H9 (cell line): ENCODE results near the gene TINAG. TPM values are rescaled to one million over a fixed set of nuclear protein-coding genes. Genes with fewer than 3 reads are reported as not detected.

Experiments
- DNase-seq: peaks from one replicate; pipeline ENCODE4 v3.0.0-alpha.2; 2017
- H2AFZ ChIP-seq: one replicate; pipeline ENCODE4 v1.6.1; 2013; ENCODE audit warnings: mild to moderate bottlenecking, low read length, control low read depth, moderate library complexity
- H2AK5ac ChIP-seq: 2 replicates; pipeline ENCODE4 v1.6.1; 2013; ENCODE audit warnings: low read length, control low read depth, mixed read lengths; ENCODE audit not compliant: insufficient read length
- H2BK120ac ChIP-seq: one replicate; pipeline ENCODE4 v1.6.1; 2013; ENCODE audit warnings: low read depth, mild to moderate bottlenecking, low read length, control low read depth, inconsistent platforms; ENCODE audit not compliant: poor library complexity, severe bottlenecking
- H2BK12ac ChIP-seq: 2 replicates; pipeline ENCODE4 v1.6.1; 2013; ENCODE audit warnings: low read length, control low read depth, mixed read lengths, low read depth; ENCODE audit not compliant: insufficient read length
- H2BK15ac ChIP-seq: 2 replicates; pipeline ENCODE4 v1.6.1; 2013; ENCODE audit warnings: low read depth, low read length, control low read depth
- H2BK20ac ChIP-seq: one replicate; pipeline ENCODE4 v1.6.1; 2013; ENCODE audit warnings: low read depth, mild to moderate bottlenecking, low read length, control low read depth, inconsistent platforms; ENCODE audit not compliant: poor library complexity, severe bottlenecking
- H2BK5ac ChIP-seq: 2 replicates; pipeline ENCODE4 v1.6.1; 2013; ENCODE audit warnings: low read length, control low read depth, mixed read lengths; ENCODE audit not compliant: insufficient read length
- H3K14ac ChIP-seq: 2 replicates; pipeline ENCODE4 v1.6.1; 2013; ENCODE audit warnings: low read length, control low read depth; ENCODE audit not compliant: insufficient read depth
- H3K18ac ChIP-seq: 2 replicates; pipeline ENCODE4 v1.6.1; 2013; ENCODE audit warnings: low read depth, mild to moderate bottlenecking, mixed read lengths, low read length, control low read depth; ENCODE audit not compliant: insufficient read length
- H3K23ac ChIP-seq: 2 replicates; pipeline ENCODE4 v1.6.1; 2013; ENCODE audit warnings: low read length, control low read depth, mixed read lengths, low read depth; ENCODE audit not compliant: insufficient read length
- H3K23me2 ChIP-seq: 2 replicates; pipeline ENCODE4 v1.6.1; 2013; ENCODE audit warnings: low read depth, mild to moderate bottlenecking, mixed read lengths, low read length, control low read depth; ENCODE audit not compliant: insufficient read length, poor library complexity, severe bottlenecking
- H3K27ac ChIP-seq: 2 replicates; pipeline ENCODE4 v1.5.1; 2013; ENCODE audit warnings: low read length, control low read depth, mixed read lengths, low read depth; ENCODE audit not compliant: insufficient read length
- H3K27me3 ChIP-seq: 2 replicates; pipeline ENCODE4 v1.6.1; 2013; ENCODE audit warnings: low read length, control low read depth, inconsistent platforms; ENCODE audit not compliant: insufficient read depth
- H3K4ac ChIP-seq: 2 replicates; pipeline ENCODE4 v1.6.1; 2013; ENCODE audit warnings: low read depth, mild to moderate bottlenecking, control low read depth, inconsistent platforms, low read length, moderate library complexity
- H3K4me1 ChIP-seq: 2 replicates; pipeline ENCODE4 v1.6.1; 2013; ENCODE audit warnings: low read length, control low read depth, inconsistent platforms; ENCODE audit not compliant: insufficient read depth
- H3K4me2 ChIP-seq: 2 replicates; pipeline ENCODE4 v1.6.1; 2013; ENCODE audit warnings: low read length, control low read depth, mixed read lengths; ENCODE audit not compliant: insufficient read length, insufficient read depth
- H3K56ac ChIP-seq: 2 replicates; pipeline ENCODE4 v1.6.1; 2013; ENCODE audit warnings: low read depth, mild to moderate bottlenecking, mixed read lengths, low read length, control low read depth; ENCODE audit not compliant: insufficient read length
- H3K79me1 ChIP-seq: 2 replicates; pipeline ENCODE4 v1.6.1; 2013; ENCODE audit warnings: low read depth, mild to moderate bottlenecking, moderate library complexity, low read length, control low read depth, inconsistent platforms; ENCODE audit not compliant: insufficient read depth, poor library complexity, severe bottlenecking
- H3K79me2 ChIP-seq: 2 replicates; pipeline ENCODE4 v1.6.1; 2013; ENCODE audit warnings: low read length, control low read depth, inconsistent platforms; ENCODE audit not compliant: insufficient read depth
- H3K9ac ChIP-seq: 2 replicates; pipeline ENCODE4 v1.6.1; 2013; ENCODE audit warnings: low read length, control low read depth, mixed read lengths; ENCODE audit not compliant: insufficient read length; ENCODE audit errors: extremely low read depth
- H3K9me3 ChIP-seq: one replicate; pipeline ENCODE4 v1.6.1; 2013; ENCODE audit warnings: low read depth, low read length, inconsistent platforms; ENCODE audit not compliant: control insufficient read depth
- H3T11ph ChIP-seq: one replicate; pipeline ENCODE4 v1.6.1; 2013; ENCODE audit warnings: mild to moderate bottlenecking, low read length, control low read depth, inconsistent platforms
- H4K20me1 ChIP-seq: one replicate; pipeline ENCODE4 v1.6.1; 2013; ENCODE audit not compliant: control insufficient read depth, insufficient read length, insufficient read depth
- H4K5ac ChIP-seq: 2 replicates; pipeline ENCODE4 v1.6.1; 2013; ENCODE audit warnings: low read depth, mild to moderate bottlenecking, mixed read lengths, low read length, control low read depth; ENCODE audit not compliant: insufficient read length
- H4K8ac ChIP-seq: replicated peaks from 2 replicates; pipeline ENCODE4 v1.6.1; 2013; ENCODE audit warnings: low read length, control low read depth, mixed read lengths, low read depth; ENCODE audit not compliant: insufficient read length
- H4K91ac ChIP-seq: 2 replicates; pipeline ENCODE4 v1.6.1; 2013; ENCODE audit warnings: low read depth, mild to moderate bottlenecking, moderate library complexity, mixed read lengths, low read length, control low read depth; ENCODE audit not compliant: insufficient read length
- H3K27ac Mint-ChIP-seq, 3 experiments: 2 replicates in 2 of 3; 3 replicates in 1 of 3; pipeline ENCODE4 v1.8.0; 2020 to 2021; ENCODE audit warnings: mixed read lengths in 3 of 3, mild to moderate bottlenecking in 1 of 3, moderate library complexity in 1 of 3
- H3K27me3 Mint-ChIP-seq: 2 replicates; pipeline ENCODE4 v1.8.0; 2021; ENCODE audit warnings: low read depth, mild to moderate bottlenecking, moderate library complexity, mixed read lengths
- H3K36me3 Mint-ChIP-seq, 3 experiments: 2 replicates in 2 of 3; 3 replicates in 1 of 3; pipeline ENCODE4 v1.8.0; 2020 to 2021; ENCODE audit warnings: low read depth in 3 of 3, mixed read lengths in 3 of 3; ENCODE audit not compliant: insufficient read depth in 1 of 3
- H3K4me1 Mint-ChIP-seq, 2 experiments: 2 replicates each; pipeline ENCODE4 v1.8.0; 2020; ENCODE audit warnings: mixed read lengths in 2 of 2
- H3K4me3 Mint-ChIP-seq, 2 experiments: 2 replicates in 1 of 2; 3 replicates in 1 of 2; pipeline ENCODE4 v1.8.0; 2020 to 2021; ENCODE audit warnings: mild to moderate bottlenecking in 2 of 2, mixed read lengths in 2 of 2, moderate library complexity in 1 of 2
- H3K9me3 Mint-ChIP-seq, 2 experiments: 2 replicates in 1 of 2; 3 replicates in 1 of 2; pipeline ENCODE4 v1.8.0; 2020; ENCODE audit warnings: mild to moderate bottlenecking in 2 of 2, mixed read lengths in 2 of 2, moderate library complexity in 1 of 2
- CTCF ChIP-seq: fragments of 200-600 bp; sonication (generic); conservative IDR thresholded peaks from 3 replicates; pipeline ENCODE4 v1.8.0; 2021; ENCODE audit warnings: antibody characterized with exemption, mild to moderate bottlenecking
- WGBS: extraction: QIAGEN DNeasy Blood & Tissue Kit; methylation state at CpG from one replicate; pipeline ENCODE4 v1.1.7; 2013; ENCODE audit warnings: missing lambda C conversion rate, low lambda C conversion rate, mixed read lengths; ENCODE audit not compliant: insufficient read length; ENCODE audit errors: extremely low coverage; 5-methylcytosine and 5-hydroxymethylcytosine counted together
- total RNA-seq: library from RNA; stranded (reverse); gene quantifications from 2 replicates; pipeline ENCODE4 v1.2.1, GENCODE V29; 2021

The TINAG gene
- total RNA-seq, 1 experiment from 2014 or later = not detected

GRCh38 chr6:54308986-54309315 is 710 bp downstream of the TINAG start:
- Histone ChIP-seq H3K18ac (no peak overlapping the region), H3K27ac (no peak overlapping the region), H3K4ac (no peak overlapping the region), H2BK15ac (no peak overlapping the region), H2AFZ (no peak overlapping the region), H3K56ac (no peak overlapping the region), H2AK5ac (no peak overlapping the region), H4K8ac (no peak overlapping the region), H3K9me3 (no peaks in the 10 kb centered on the region), H3K4me2 (no peak overlapping the region), H3K79me1 (no peaks in the 10 kb centered on the region), H3K27me3 (no peaks in the 10 kb centered on the region), H3K4me1 (no peaks in the 10 kb centered on the region), H4K5ac (no peak overlapping the region), H2BK120ac (no peak overlapping the region), H2BK12ac (no peak overlapping the region), H3K14ac (no peak overlapping the region), H3K23me2 (no peaks in the 10 kb centered on the region), H3K9ac (no peak overlapping the region), H3K23ac (no peak overlapping the region), H2BK5ac (no peak overlapping the region), H4K20me1 (no peaks in the 10 kb centered on the region), H4K91ac (no peak overlapping the region), H2BK20ac (no peak overlapping the region), H3K79me2 (no peaks in the 10 kb centered on the region), H3T11ph (no peak overlapping the region)
- Mint-ChIP-seq H3K4me1 (no peaks in the 10 kb centered on the region), H3K9me3 (no peaks in the 10 kb centered on the region), H3K27ac (no peak overlapping the region), H3K36me3 (no peaks in the 10 kb centered on the region), H3K4me3 (no peak overlapping the region), H3K27me3 (no peaks in the 10 kb centered on the region)
- no CpG with 5 or more reads among the region's 4 CpGs for whole genome bisulfite sequencing
- no peak for TF ChIP-seq CTCF
- no peak for DNase-seq
